Stimulated activated CD4-positive, alpha-beta T cell treated with anti-CD3 and anti-CD28 coated beads, Interleukin-1b, Interleukin-23, amount 100 ng/mL, for 4 hours (primary cell): ENCODE measurements around the gene NELL1.

Experiments used
- DNase-seq, 2 donors: peaks; one replicate each; pipeline ENCODE4 v3.0.0-alpha.2; 2020; ENCODE audit warnings: low read depth in 2 of 2

Gene NELL1

GRCh38 chr11:20873054-20873453 lies 203.7 kb downstream of the NELL1 start:
- no peak for DNase-seq

- no peak for DNase-seq
These were observed 205.0 kb downstream of the NELL1 start for GRCh38 chr11:20874358-20874757.

- DNase-seq: no peak
These were observed 206.5 kb downstream of the NELL1 start for GRCh38 chr11:20875889-20876288.

- DNase-seq: no peak
These were observed 207.4 kb downstream of the NELL1 start for GRCh38 chr11:20876738-20877137.

GRCh38 chr11:20880094-20880493 lies 210.7 kb downstream of the NELL1 start:
- no peak for DNase-seq

GRCh38 chr11:20881328-20882079 lies 212.1 kb downstream of the NELL1 start:
- no peak for DNase-seq

GRCh38 chr11:20887137-20887536 lies 217.8 kb downstream of the NELL1 start:
- DNase-seq: no peak

GRCh38 chr11:20894296-20894695 lies 224.9 kb downstream of the NELL1 start:
- DNase-seq: no peak

- no peak for DNase-seq
These were observed 240.8 kb downstream of the NELL1 start for GRCh38 chr11:20909995-20910726.

GRCh38 chr11:20910733-20911132 lies 241.3 kb downstream of the NELL1 start:
- no peak for DNase-seq

- DNase-seq: no peak
These were observed 242.9 kb downstream of the NELL1 start for GRCh38 chr11:20912065-20912821.

GRCh38 chr11:20912922-20913512 lies 243.6 kb downstream of the NELL1 start:
- no peak for DNase-seq

- DNase-seq: no peak
These were observed 247.9 kb downstream of the NELL1 start for GRCh38 chr11:20917306-20917705.

GRCh38 chr11:20926799-20927540 lies 257.6 kb downstream of the NELL1 start:
- no peak for DNase-seq

- DNase-seq: no peak
These were observed 261.6 kb downstream of the NELL1 start for GRCh38 chr11:20931029-20931428.

- no peak for DNase-seq
These were observed 263.7 kb downstream of the NELL1 start for GRCh38 chr11:20933086-20933485.

- no peak for DNase-seq
These were observed 264.6 kb downstream of the NELL1 start for GRCh38 chr11:20933958-20934357.

- DNase-seq: no peak
These were observed 265.1 kb downstream of the NELL1 start for GRCh38 chr11:20934516-20934915.

- DNase-seq: no peak
These were observed 268.4 kb downstream of the NELL1 start for GRCh38 chr11:20937826-20938225.

- DNase-seq: no peak
These were observed 280.2 kb downstream of the NELL1 start for GRCh38 chr11:20949585-20949984.

GRCh38 chr11:20962581-20962980 lies 293.2 kb downstream of the NELL1 start:
- no peak for DNase-seq
